ENCODE data around the gene FARS2.
A peak's percentile ranks its signal among the peaks of the same experiment; 100 is the strongest.

FARS2 gene

GRCh38 chr6:5525209-5525608 lies 263.9 kb downstream of the FARS2 start:
- DNase-seq (ENCODE audit: low spot score): no peak
- FAIRE-seq: no peak

DNA sequence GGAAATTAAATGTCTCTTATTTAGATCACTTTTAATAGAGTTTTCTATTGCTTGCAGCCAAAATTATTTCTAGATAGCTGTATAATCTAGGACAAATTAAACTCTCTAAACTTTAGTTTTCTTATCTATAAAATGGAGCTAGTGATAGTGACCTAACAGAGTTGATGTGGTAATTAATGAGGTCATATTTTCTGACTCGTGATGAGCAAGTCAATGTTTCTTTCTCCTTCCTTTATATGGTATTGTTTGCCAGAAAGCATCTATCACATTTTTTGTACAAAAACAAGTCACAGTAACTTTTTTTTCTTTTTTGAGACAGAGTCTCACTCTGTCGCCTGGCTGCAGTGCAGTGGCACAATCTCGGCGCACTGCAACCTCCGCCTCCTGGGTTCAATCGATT lies 267.7 kb downstream of the FARS2 start:
- DNase-seq (ENCODE audit: low spot score): no peak
- FAIRE-seq: no peak

- no peak for DNase-seq (ENCODE audit: low spot score)
- FAIRE-seq: no peak
These were observed 268.4 kb downstream of the FARS2 start for GRCh38 chr6:5529733-5530132.

GRCh38 chr6:5531161-5531560 lies 269.8 kb downstream of the FARS2 start:
- DNase-seq (ENCODE audit: low spot score): no peak
- no peak for FAIRE-seq

DNA sequence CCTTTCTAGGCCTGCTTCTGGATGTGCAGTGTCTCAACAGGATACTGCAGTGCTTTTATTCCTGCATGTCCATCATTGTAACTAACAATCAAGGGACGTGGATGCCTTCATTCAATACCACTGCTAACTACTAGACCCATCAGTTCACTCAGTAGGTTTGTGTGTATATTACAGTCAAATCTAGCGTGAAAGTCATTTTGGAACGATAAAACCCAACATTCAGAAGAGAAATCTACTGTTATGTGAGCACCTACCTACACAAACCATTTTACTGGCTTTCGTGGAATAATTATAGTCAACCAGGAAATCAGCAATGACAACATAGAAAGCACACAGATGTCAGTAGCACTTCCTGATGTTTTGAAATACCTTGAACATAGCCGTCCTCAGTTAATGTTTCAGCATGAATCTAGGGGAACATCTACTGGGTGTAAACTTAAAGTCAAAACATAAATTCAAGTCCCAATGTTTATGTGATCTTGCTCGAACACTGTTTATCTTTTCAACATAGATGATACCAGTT lies 270.6 kb downstream of the FARS2 start:
- DNase-seq (ENCODE audit: low spot score): no peak
- FAIRE-seq: no peak

GRCh38 chr6:5532941-5533340 lies 271.6 kb downstream of the FARS2 start:
- DNase-seq (ENCODE audit: low spot score): no peak
- no peak for FAIRE-seq

GRCh38 chr6:5534643-5535042 lies 273.3 kb downstream of the FARS2 start:
- FAIRE-seq (no peak), DNase-seq (ENCODE audit: low spot score) (no peak)

- DNase-seq (ENCODE audit: low spot score) (no peak), FAIRE-seq (no peak)
These were observed 275.3 kb downstream of the FARS2 start for GRCh38 chr6:5536644-5537043.

DNA sequence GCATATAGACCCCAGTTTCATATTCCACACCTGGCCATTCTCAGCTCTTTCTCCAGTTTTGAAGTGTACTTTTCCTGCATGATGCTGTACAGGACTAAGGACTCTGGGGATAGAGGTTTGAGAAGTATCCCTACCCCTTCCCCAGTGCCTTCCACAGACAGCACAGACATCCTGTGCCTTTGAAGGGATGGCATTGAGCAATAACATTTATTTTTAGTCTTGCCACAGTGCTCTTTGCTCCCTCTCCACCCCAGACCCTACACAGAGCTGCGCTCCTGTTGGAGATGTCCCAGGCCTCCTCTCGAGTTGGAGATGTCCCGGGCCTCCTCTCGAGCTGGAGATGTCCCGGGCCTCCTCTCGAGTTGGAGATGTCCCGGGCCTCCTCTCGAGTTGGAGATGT lies 275.8 kb downstream of the FARS2 start:
- DNase-seq (ENCODE audit: low spot score) (no peak), FAIRE-seq (no peak)

DNA sequence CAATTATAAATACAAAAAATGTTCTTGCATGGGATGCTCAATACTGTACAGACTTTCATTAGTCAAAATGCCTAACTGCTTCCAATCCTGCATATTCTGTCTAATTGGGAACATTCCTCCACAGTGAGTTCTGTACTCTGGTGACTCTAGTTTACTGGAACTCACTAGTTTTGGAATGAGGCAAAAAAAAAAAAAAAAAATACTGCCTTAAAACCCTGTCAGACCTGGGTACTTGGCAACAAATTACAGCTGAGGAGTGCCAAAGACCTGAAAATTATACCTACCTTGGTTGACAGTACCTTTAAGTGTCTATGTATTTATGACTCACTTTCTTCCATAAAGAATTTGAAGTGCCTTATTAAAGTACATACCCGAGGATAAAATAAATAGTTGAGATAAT lies 276.7 kb downstream of the FARS2 start:
- FAIRE-seq: no peak
- no peak for DNase-seq (ENCODE audit: low spot score)

GRCh38 chr6:5540370-5540769 lies 279.1 kb downstream of the FARS2 start:
- no peak for FAIRE-seq
- no peak for DNase-seq (ENCODE audit: low spot score)

- no peak for FAIRE-seq
- DNase-seq (ENCODE audit: low spot score): no peak
These were observed 279.7 kb downstream of the FARS2 start for GRCh38 chr6:5541025-5541424.

DNA sequence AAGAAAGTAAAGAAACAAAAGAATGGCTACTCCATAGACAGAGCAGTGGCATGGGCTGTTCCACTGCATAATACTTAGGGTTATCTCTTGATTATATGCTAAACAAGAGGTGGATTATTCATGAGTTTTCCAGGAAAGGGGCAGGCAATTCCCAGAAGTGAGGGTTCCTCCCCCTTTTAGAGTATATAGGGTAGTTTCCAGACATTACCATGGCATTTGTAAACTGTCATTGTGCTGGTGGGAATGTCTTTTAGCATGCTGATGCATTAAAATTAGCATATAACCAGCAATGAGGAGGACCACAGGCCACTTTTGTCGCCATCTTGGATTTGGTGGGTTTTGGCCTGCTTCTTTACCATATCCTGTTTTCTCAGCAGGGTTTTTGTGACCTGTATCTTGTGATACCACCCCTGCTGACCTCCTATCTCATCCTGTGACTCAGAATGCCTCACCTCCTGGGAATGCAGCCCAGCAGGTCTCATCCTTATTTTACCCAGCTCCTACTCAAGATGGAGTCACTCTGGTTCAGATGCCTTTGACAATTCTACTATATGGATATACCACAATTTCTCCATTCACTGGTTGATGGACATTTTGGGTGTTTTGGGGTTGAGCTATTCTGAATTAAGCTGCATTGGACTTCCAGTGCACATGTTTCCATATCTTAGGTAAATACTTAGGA lies 280.6 kb downstream of the FARS2 start:
- DNase-seq (ENCODE audit: low spot score) (peak; percentile 82), FAIRE-seq (peak; percentile 81)

GRCh38 chr6:5547556-5547955 lies 286.2 kb downstream of the FARS2 start:
- FAIRE-seq (no peak), DNase-seq (ENCODE audit: low spot score) (no peak)

GRCh38 chr6:5550631-5551030 lies 289.3 kb downstream of the FARS2 start:
- FAIRE-seq: no peak

DNA sequence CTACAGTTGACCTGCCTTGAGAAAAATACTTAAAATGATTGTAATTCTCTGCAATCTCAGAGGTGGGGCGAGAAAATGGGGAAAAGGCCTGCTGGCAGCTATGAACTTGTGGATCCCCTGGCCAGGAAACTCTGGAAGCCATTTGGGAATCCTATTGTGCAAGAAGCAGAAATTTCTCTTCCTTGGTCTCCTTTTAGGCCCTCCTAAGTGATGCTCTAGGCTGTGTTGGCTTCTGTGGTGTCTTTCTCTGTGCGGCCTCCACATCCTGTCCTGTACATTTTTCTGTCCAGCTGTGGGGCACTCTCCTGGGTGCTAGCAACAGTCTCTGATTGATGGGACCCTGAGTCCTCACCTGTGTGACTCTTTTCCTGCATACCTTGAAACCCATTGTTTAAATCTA lies 290.9 kb downstream of the FARS2 start:
- DNase-seq (ENCODE audit: low spot score): no peak
- FAIRE-seq: no peak

More at GRCh38 chr6:5550631-5551030, 289.3 kb downstream of the FARS2 start:
- DNase-seq (ENCODE audit: low spot score): no peak

DNA sequence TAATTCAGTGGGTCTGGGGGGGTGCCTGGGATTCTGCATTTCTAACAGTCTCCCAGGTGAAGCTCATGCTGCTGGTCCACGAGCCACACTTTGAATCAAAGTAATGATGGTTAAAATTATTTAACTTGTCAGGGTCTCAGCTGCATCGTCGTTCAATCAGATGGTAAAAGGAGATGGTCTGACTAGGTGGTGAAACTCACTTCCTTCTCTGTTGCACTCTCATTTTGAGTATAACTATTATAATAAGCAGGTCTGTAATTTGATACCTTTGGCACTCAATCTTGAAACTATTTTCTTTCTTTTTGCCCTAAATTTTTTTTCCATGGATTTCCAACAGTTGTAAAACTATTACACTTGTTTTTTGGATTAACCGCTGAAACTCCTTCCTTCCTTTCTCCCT lies 292.5 kb downstream of the FARS2 start:
- FAIRE-seq: no peak
- no peak for DNase-seq (ENCODE audit: low spot score)

DNA sequence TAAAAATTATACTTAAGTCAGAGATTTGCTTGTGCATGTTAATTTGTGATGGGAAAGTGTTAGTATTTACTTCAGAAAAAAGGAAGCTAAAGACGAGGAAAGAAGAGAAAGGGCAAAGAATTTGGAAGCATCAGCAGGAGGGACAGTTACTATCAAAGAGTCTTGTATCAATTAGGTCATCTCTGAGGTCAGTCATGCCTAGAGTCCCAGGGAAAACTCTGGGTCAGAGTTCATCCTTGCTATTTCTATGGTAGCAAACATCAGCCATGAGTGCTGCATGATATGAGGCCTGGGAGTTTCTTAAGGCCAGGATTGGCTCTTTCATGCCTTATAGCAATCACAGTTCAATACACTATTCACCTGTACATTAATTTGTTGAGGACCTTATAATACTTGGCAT lies 292.9 kb downstream of the FARS2 start:
- DNase-seq (ENCODE audit: low spot score): no peak

GRCh38 chr6:5556011-5556410 lies 294.7 kb downstream of the FARS2 start:
- FAIRE-seq (no peak), DNase-seq (ENCODE audit: low spot score) (no peak)

More for the DNA sequence above, 292.9 kb downstream of the FARS2 start:
- no peak for FAIRE-seq

DNA sequence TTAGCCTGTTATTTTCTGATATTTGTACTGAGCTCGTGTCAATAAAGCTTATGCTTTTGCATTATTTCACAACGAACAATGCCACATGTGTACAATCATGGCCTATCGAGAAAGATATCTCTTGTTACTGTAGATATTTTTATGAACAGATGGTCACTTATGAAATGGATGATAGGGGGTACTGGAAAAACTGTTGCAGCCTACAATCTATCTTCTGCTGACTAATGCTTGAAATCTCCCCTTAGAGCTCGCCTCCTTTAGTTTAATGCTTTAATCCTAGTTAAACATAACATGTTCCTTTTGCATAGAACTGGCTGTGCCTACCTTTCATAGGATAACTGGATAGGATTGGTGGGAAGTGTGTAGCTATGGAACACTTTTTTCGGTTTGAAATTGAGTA lies 296.2 kb downstream of the FARS2 start:
- DNase-seq (ENCODE audit: low spot score) (no peak), FAIRE-seq (no peak)

DNA sequence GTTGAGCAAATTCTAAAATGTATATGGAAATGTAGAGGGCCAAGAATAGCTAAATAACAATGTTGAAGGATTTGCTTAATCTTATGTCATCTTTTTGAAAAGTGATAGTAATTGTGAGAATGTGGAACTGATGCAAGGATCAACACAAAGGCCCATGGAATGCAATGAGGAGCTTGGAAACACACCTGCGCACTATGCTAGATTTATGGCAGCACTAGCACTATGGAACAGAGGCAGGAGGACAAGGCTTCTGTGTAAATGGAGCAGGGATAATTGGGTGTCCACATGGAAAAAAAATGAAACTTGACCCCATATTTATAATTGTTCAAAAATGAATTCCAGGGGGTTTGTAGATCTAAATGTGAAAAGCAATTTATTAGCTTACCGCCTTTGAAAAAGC lies 298.3 kb downstream of the FARS2 start:
- FAIRE-seq (no peak), DNase-seq (ENCODE audit: low spot score) (no peak)

DNA sequence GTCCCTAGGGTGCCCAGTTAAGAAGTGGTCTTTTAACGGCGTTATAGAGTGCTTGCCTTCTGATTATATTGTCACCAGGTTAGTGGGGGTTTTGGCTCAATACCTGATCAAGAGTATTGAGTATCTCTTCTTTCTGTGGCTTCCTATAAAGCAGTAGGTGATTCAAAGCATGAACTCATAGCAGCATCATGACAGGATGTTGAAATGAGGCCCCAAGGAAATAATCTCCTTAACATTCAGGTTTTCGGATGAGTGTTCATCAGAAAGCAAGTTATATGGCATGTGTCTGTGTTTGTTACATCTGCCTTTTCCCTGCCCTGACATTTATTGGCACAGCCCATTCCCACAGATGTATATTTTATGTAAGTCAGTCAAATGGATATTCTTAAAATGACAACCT lies 301.0 kb downstream of the FARS2 start:
- DNase-seq (ENCODE audit: low spot score): no peak

GRCh38 chr6:5563086-5563485 lies 301.8 kb downstream of the FARS2 start:
- no peak for DNase-seq (ENCODE audit: low spot score)
- no peak for FAIRE-seq

More for the DNA sequence above, 301.0 kb downstream of the FARS2 start:
- FAIRE-seq: no peak

Measured in RCC 7860 (cell line).